GM21786 (cell line): ENCODE measurements around the gene OR2A14.
"Not testable (repeated sequence)": the region's sequence is repeated elsewhere in the genome, so short reads cannot be mapped to it uniquely, and the experiment has no call there.

Experiments
- ATAC-seq: cut with Tn5 transposase; IDR thresholded peaks from one replicate; pipeline ENCODE4 v1.9.1; 2021; ENCODE audit not compliant: unreplicated experiment

OR2A14 gene, protein sequence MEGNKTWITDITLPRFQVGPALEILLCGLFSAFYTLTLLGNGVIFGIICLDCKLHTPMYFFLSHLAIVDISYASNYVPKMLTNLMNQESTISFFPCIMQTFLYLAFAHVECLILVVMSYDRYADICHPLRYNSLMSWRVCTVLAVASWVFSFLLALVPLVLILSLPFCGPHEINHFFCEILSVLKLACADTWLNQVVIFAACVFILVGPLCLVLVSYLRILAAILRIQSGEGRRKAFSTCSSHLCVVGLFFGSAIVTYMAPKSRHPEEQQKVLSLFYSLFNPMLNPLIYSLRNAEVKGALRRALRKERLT

DNA sequence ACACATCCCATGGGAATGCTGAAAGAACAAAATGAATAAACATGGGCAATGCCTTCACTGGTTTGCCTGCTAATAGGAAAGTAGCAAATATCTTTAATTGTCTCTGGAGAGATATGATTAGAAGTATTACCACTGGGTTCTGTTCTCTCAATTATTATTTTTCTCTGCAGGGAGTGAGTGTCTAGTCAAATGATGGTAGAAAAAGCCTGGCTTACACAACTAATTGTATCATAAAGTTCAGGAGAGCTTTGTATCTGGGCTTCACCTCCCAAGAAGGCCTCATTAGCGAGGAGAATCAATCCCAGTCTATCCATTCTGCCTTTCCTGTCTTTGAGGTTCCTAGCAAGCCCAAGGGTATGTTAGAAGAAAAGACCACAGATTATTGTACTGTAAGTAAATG lies at the start of gene OR2A14:
Gene OR2A14, plus strand, starts transcription at position 301 of the 400 bp plus-strand sequence. CDS start 5,937 bp downstream, outside the sequence.
- no peak for ATAC-seq

DNA sequence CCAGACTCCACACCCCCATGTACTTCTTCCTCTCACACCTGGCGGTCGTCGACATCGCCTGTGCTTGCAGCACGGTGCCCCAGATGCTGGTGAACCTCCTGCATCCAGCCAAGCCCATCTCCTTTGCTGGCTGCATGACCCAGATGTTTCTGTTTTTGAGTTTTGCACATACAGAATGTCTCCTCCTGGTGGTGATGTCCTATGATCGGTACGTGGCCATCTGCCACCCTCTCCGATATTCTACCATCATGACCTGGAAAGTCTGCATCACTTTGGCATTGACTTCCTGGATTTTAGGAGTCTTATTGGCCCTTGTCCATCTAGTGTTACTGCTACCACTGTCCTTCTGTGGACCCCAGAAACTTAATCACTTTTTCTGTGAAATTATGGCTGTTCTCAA lies 48.6 kb upstream of the OR2A14 start:
- no peak for ATAC-seq

- ATAC-seq = no peak
These were observed 37.0 kb upstream of the OR2A14 start, which contains the start of gene OR2A12 for GRCh38 chr7:144085978-144086377. OR2A12 (plus strand) TSS chr7:144086278; CDS start chr7:144095108, 8,830 bp downstream.

DNA sequence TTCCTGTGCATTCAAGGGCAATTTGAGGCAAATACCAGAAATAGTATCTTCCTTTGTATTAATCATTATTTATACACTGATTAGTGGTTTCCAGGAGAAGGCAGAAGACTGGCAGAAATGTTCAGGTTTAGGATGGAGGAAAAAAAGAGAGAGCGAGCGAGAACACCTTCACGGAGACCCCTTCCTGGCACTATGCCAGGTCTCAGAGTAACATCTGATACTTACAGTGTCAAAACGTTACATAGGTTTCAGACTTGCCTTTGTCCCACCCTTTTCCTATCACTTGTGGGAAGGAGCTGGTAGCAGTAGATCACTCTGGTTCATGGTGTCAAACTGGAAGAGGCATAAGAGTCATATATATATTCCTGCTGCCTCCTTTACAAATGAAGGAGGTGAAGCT lies 36.2 kb upstream of the OR2A14 start:
- ATAC-seq = no peak

- ATAC-seq = no peak
These were observed 35.7 kb upstream of the OR2A14 start for GRCh38 chr7:144087230-144087629.

DNA sequence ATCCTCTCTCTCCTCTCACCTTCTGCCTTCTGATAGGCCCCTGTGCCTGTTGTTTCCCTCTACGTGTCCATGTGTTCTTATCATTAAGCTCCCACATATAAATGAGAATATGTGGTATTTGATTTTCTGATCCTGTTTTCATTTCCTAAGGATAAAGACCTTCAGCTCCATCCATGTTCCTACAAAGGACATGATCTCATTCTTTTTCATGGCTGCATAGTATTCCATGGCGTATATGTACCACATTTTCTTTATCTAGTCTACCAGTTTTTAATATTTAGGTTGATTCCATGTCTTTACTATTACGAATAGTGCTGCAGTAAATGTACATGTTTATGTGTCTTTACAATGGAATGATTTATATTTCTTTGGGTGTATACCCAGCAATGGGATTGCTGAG lies 32.3 kb upstream of the OR2A14 start:
- ATAC-seq = no peak

GRCh38 chr7:144098776-144099175 lies 24.2 kb upstream of the OR2A14 start:
- ATAC-seq = no peak

DNA sequence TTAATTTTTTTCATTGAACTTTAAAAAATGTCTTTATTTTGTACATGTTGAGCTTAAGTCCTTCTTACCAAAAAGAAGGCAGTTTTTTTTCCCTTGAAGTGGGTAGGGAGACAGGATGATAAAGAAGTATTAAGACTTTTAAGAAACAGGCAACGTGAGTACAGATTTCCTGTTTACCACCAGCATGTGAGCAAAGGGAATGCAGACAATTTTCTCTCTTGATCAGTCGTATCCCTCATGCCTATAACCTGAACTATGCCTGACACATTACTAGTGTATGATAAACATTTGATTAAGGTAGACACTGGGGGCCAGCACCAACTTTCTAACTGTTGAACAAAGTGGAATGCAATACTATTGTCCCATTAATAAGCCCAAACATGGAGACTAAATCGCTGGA lies 22.4 kb upstream of the OR2A14 start:
- ATAC-seq = no peak

DNA sequence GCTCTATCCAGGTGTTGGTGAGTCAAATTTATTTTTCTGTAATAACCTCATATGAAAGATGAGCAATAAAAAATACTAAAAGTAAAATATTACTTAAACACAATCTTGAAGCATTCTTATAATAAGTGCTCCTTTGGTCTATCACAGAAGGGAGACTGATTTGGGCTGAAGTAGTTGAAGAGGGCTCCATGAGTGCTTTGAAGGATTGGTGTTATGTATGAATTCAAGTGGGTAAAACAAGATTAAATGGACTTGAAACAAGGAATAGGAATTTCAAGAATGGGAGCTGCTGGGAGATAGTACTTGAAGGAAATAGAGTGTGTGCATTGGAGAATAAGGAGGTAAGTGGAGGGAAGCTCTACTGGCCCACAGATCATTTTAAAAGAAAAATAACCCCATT lies 20.9 kb upstream of the OR2A14 start:
- ATAC-seq = no peak

DNA sequence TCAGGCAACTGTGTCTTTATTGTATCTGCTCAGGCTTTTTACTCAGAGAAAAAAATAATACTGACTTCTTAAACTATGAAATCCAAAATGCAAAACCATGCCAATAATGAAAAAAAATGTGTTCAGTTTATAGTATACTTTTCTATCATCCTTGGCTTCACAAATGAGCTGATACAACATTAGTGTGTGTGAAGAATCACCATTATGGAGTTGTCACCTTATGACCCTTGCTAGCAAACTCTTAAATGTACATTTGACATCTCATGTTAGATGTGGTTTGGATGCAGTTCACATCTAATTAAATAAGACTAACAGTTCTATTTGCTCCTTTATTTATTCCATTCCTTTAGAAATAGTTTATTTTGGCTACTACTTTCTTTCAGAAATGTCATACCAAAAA lies 17.8 kb upstream of the OR2A14 start:
- no peak for ATAC-seq

GRCh38 chr7:144109283-144109682 lies 13.7 kb upstream of the OR2A14 start, which contains the start of gene OR2A2:
OR2A2 (plus strand) TSS chr7:144109583; CDS start chr7:144109583, 0 bp downstream.
- no peak for ATAC-seq

DNA sequence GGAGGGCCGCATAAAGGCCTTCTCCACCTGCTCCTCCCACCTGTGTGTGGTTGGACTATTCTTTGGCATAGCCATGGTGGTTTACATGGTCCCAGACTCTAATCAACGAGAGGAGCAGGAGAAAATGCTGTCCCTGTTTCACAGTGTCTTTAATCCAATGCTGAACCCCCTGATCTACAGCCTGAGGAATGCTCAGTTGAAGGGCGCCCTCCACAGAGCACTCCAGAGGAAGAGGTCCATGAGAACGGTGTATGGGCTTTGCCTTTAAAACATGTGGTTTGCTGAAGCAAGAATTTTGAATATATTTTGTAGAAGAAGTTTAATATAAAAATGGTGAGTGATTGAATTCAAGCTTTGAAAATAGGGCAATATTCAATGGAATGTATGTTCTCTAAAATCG lies 12.7 kb upstream of the OR2A14 start:
- ATAC-seq = no peak

DNA sequence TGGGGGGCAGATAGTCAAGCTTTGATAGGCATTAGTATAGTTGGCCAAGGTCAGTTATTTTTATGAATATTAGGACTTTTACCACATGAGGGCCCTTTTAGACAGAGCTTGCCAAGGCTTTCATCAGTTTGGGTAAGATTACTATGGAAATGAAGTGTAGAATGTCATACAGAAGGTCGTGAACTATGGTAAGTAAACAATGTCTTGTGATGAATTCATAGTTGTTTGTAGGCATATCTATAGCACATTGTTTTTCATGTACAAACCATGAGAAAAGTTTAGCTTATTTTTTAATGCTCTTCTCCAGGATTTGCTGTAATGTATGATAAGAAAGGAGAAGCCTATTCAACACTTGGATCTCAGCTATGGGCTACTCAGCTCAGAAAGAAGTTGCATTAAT lies 9.3 kb upstream of the OR2A14 start:
- no peak for ATAC-seq

DNA sequence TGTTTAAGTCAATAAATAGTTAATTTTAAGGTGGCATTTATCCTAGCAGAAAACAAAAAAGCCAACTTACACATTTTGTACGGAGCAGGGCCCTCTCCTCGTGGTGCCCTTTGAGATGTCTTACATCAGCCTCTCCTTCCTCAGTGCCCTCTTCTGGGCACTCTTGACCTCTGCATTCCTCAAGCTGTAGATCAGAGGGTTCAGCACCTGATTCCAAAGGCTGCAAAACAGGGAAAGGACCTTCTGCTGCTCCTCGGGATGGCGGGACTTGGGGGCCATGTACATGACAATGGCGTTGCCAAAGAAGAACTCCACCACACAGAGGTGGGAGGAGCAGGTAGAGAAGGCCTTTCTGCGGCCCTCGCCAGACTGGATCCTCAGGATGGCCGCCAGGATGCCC lies 4.6 kb upstream of the OR2A14 start:
- ATAC-seq = no peak

DNA sequence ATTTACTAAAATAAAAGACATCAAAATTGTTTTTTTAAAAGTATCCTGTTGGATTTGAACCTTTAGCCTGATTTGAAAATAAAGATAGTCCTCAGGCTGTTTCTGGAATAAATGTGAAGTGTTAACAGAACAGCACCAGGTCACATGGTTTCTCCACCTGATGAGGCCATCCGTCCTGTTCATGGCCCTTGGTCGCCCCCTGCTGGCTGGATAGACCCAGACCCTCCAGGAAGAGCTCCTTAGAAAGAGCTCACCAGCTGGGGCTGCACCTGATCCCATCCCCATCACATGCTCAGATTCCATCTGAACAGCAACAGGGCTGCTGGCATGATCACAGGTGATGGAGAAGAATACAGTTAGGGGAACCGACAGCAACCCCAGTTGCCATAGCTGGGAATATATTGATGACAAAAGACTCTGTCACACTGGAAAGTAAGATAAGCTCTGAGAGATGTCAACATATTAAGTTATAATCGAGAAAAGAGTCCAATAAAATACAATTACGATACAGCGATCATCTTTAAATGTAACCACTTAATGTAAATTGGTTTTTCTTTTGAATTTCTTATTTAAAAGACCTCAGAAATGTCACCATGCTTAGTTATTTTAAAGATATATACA lies 4.8 kb downstream of the OR2A14 start:
- peak; percentile 100 for ATAC-seq

DNA sequence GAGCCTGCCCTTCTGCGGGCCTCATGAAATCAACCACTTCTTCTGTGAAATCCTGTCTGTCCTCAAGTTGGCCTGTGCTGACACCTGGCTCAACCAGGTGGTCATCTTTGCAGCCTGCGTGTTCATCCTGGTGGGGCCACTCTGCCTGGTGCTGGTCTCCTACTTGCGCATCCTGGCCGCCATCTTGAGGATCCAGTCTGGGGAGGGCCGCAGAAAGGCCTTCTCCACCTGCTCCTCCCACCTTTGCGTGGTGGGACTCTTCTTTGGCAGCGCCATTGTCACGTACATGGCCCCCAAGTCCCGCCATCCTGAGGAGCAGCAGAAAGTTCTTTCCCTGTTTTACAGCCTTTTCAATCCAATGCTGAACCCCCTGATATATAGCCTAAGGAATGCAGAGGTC lies 6.6 kb downstream of the OR2A14 start:
- not testable (repeated sequence) for ATAC-seq

- ATAC-seq = no peak
These were observed 7.8 kb downstream of the OR2A14 start for GRCh38 chr7:144130730-144131129.

GRCh38 chr7:144132262-144132661 lies 9.3 kb downstream of the OR2A14 start:
- no peak for ATAC-seq

- ATAC-seq = no peak
These were observed 10.3 kb downstream of the OR2A14 start for GRCh38 chr7:144133307-144133706.

DNA sequence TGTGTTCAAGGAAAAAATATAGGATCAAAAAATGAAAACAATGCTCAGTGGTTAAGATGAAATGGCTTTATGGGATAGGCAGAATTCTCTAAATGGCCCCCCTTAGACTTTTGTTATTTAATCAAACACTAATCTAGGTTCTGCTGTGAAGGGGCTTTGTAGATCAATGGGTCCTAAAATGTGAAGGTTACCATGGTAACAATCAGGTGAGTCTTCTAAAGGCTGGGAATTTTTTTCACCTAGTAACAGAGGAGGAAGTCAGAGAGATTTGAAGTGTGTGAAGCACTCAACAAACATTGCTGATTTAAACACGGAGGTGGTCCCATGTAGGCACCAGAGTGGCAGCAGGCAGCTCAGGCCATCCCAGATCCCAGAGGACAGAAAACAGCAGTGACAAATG lies 11.1 kb downstream of the OR2A14 start:
- ATAC-seq = no peak

- no peak for ATAC-seq
These were observed 14.5 kb downstream of the OR2A14 start for GRCh38 chr7:144137501-144137900.

GRCh38 chr7:144142187-144142586 lies 19.2 kb downstream of the OR2A14 start:
- ATAC-seq = no peak

- no peak for ATAC-seq
These were observed 21.4 kb downstream of the OR2A14 start for GRCh38 chr7:144144426-144144825.
